WERI-Rb-1 (cell line): ENCODE results near the gene SCOC.

ENCODE experiments used
- DNase-seq: peaks from one replicate; pipeline ENCODE4 v3.0.0-alpha.2; 2020
- H3K27ac ChIP-seq: fragments of 250-450 bp; sonication (Bioruptor Pico); 2 replicates; pipeline ENCODE4 v1.5.1; 2020; ENCODE audit warnings: mild to moderate bottlenecking, moderate library complexity
- H3K27me3 ChIP-seq: fragments of 250-450 bp; sonication (Bioruptor Pico); 2 replicates; pipeline ENCODE4 v1.5.1; 2021; ENCODE audit warnings: mild to moderate bottlenecking, low read depth, moderate library complexity; ENCODE audit not compliant: insufficient read depth, severe bottlenecking
- H3K36me3 ChIP-seq: fragments of 250-450 bp; sonication (Bioruptor Pico); 2 replicates; pipeline ENCODE4 v1.5.1; 2020; ENCODE audit warnings: mild to moderate bottlenecking, moderate library complexity
- H3K4me3 ChIP-seq: 2 replicates; pipeline ENCODE4 v1.5.1; 2011; ENCODE audit warnings: low read depth, mild to moderate bottlenecking, control low read depth, low read length
- H3K9me3 ChIP-seq: fragments of 250-450 bp; sonication (Bioruptor Pico); 2 replicates; pipeline ENCODE4 v1.5.1; 2021; ENCODE audit warnings: mild to moderate bottlenecking, moderate library complexity; ENCODE audit not compliant: severe bottlenecking
- CTCF ChIP-seq: IDR thresholded peaks from 2 replicates; pipeline ENCODE4 v1.5.1; 2011; ENCODE audit warnings: low read depth, mild to moderate bottlenecking, control low read depth, inconsistent platforms, low read length

Gene SCOC

DNA sequence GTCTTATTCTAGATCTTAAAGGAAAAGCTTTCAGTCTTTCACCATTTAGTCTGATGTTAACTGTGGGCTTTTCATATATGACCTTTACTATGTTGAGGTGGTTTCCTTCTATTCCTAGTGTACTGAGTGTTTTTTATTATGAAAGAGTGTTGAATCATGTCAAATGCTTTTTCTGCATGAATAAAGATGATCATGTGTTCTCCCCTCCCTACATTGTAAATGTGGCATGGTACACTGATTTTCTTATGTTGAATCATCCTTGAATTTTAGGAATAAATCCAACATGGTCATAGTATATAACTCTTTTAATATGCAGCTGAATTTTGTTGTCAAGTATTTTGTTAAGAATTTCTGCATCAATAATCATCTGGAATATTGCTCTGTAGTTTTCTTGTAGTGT is 49.7 kb downstream of the SCOC start:
- TF ChIP-seq CTCF, result no peak
- Histone ChIP-seq H3K27me3 (no peaks in the 10 kb centered on the region), H3K9me3 (peaks cover 2% of the 10 kb centered on the region), H3K4me3 (no peak overlapping the region), H3K27ac (no peak overlapping the region), H3K36me3 (peaks cover 3% of the 10 kb centered on the region; the same call in 1 of the 2 replicates)
- DNase-seq, result no peak

GRCh38 chr4:140426610-140427105 is 53.2 kb downstream of the SCOC start:
- Histone ChIP-seq H3K4me3 (peak overlapping the region; percentile 52), H3K9me3 (no peaks in the 10 kb centered on the region), H3K27me3 (no peaks in the 10 kb centered on the region), H3K36me3 (peaks cover 3% of the 10 kb centered on the region; the same call in 1 of the 2 replicates), H3K27ac (peak overlapping the region; percentile 73)
- TF ChIP-seq CTCF, result peak; percentile 45
- peak; percentile 71 for DNase-seq

DNA sequence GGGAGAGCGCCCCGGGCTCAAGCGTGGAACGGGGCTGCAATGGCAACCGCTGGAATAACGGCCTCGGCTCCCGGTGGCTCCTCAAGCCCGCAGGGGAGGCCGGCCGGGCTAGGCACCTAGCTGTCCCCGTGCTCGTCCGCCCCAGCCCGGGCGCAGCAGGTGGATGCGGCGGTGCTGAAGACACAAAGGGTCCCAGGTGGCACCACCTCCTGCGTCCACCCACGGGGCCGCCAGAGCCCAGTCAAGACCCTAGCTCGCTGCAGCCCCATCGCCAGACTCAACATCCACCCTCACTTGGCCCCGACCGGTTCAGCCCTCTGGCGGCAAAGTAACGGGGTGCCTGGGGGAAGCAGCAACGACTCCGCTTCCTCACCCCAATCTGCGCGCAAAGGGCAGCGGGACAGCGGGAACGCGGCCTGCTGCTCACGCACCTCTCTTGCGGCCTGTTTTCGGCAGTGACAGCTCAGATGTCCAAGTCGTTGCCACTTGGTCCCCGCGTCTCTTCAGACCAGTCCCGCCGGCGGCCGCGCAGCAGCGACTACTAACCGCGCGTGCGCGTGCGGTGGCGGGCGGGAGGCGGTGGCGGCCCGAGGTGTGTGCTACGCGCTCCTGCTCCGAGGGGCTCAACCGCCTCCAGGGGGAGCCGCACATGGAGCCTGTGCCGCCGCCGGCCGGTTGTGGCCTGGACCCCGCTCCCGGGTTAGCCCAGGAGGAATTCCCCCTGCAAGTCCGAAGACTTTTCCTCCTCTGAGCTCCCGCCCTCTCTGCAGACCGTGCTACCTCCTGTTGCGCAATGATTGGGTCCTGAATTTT is 53.9 kb downstream of the SCOC start, which contains the start of gene CLGN:
CLGN (minus strand) TSS at position 543 of the 813 bp plus-strand sequence. CDS start 14,570 bp downstream, outside the sequence.
- Histone ChIP-seq H3K27ac (peak within 1 kb of the TSS; percentile 73), H3K9me3 (no peaks in the 10 kb centered on the region), H3K27me3 (no peaks in the 10 kb centered on the region), H3K4me3 (peak within 1 kb of the TSS; percentile 52), H3K36me3 (peaks cover 3% of the 10 kb centered on the region; the same call in 1 of the 2 replicates)
- TF ChIP-seq CTCF, result peak; percentile 78
- peak; percentile 96 for DNase-seq

- peak overlapping the region; percentile 73; the same call in 1 of the 2 replicates for H3K27ac ChIP-seq
- H3K36me3 ChIP-seq, result peaks cover 3% of the 10 kb centered on the region; the same call in 1 of the 2 replicates
- H3K27me3 ChIP-seq, result no peaks in the 10 kb centered on the region
- peak overlapping the region; percentile 52 for H3K4me3 ChIP-seq
- no peak for DNase-seq
- H3K9me3 ChIP-seq, result no peaks in the 10 kb centered on the region
- TF ChIP-seq CTCF, result no peak
These were observed 54.5 kb downstream of the SCOC start for GRCh38 chr4:140427919-140428471.
